Upper lobe of left lung (tissue), 4 donors: Measurements from ENCODE around the gene RBP5.

ENCODE experiments used
- EP300 ChIP-seq, 4 donors: sonication (generic); formaldehyde crosslinking; IDR thresholded peaks; one replicate each; pipeline ENCODE4 v1.5.1; 2017; ENCODE audit warnings: antibody characterized with exemption in 4 of 4, control low read depth in 2 of 4
- POLR2AphosphoS5 ChIP-seq, 2 donors: sonication (generic); formaldehyde crosslinking; IDR thresholded peaks; one replicate each; pipeline ENCODE4 v1.5.1; 2017; ENCODE audit warnings: antibody characterized with exemption in 2 of 2
- TF ChIP-seq, protein P1 (sequence below), 6 experiments: fragments of 450-650 bp in 4 of 6; fragments of 200-600 bp in 2 of 6; sonication (generic) in 2 of 6; IDR thresholded peaks; one replicate each; pipeline ENCODE4 v1.5.1; 2016 to 2019; ENCODE audit warnings: antibody characterized with exemption in 6 of 6

DNA sequence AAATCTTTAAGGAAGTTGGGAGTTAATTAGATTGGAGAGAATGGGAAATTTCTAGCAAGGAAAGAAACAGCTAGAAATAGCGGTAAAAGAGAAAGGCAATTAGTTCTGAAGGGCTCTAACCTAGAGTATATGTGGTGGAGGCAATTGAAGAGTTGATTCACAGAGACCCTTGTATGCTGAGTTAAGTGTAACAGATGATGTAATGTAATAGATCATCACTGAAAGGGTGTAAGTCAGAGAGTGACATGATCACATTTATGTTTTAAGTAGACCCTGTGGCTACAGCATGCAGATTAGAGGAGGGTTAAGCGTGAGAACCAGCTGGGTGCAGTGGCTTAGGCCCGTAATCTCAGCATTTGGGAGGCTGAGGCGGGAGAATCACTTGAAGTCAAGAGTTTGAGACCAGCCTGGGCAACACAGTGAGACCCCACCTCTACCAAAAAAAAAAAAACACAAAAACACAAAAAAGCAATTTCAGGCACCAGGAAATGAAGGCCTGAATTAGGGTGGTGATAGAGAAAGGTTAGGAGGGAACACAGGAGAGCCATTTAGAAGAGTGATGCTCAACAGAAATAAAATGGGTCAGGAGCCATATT, 3.0 kb downstream of the RBP5 start:
- TF ChIP-seq, protein P1, sequence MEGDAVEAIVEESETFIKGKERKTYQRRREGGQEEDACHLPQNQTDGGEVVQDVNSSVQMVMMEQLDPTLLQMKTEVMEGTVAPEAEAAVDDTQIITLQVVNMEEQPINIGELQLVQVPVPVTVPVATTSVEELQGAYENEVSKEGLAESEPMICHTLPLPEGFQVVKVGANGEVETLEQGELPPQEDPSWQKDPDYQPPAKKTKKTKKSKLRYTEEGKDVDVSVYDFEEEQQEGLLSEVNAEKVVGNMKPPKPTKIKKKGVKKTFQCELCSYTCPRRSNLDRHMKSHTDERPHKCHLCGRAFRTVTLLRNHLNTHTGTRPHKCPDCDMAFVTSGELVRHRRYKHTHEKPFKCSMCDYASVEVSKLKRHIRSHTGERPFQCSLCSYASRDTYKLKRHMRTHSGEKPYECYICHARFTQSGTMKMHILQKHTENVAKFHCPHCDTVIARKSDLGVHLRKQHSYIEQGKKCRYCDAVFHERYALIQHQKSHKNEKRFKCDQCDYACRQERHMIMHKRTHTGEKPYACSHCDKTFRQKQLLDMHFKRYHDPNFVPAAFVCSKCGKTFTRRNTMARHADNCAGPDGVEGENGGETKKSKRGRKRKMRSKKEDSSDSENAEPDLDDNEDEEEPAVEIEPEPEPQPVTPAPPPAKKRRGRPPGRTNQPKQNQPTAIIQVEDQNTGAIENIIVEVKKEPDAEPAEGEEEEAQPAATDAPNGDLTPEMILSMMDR (IDR thresholded peaks at IDR 0.05) = no peak
- TF ChIP-seq POLR2AphosphoS5 (IDR thresholded peaks at IDR 0.05) (no peak), EP300 (IDR thresholded peaks at IDR 0.05) (no peak)
